Esophagus muscularis mucosa (tissue), 4 donors: ENCODE measurements around the gene RAD51C. TPM values are rescaled to one million over a fixed set of nuclear protein-coding genes. Genes with fewer than 3 reads are reported as not detected.

ENCODE experiments used
- DNase-seq: peaks from one replicate; pipeline ENCODE4 v3.0.0-alpha.2; 2017; ENCODE audit errors: extremely low spot score
- H3K27ac ChIP-seq, 4 donors: fragments of 200-600 bp; sonication (generic); replicated peaks in 1 of 4; 1 replicate in 3 of 4; 2 replicates in 1 of 4; pipeline ENCODE4 v1.5.1; 2016 to 2019; ENCODE audit warnings: mild to moderate bottlenecking in 1 of 4
- H3K27me3 ChIP-seq, 4 donors: fragments of 200-600 bp; sonication (generic); one replicate each; pipeline versions ENCODE4 v1.5.1 to v1.6.0; 2016 to 2019
- H3K36me3 ChIP-seq, 4 donors: fragments of 200-600 bp; sonication (generic); one replicate each; pipeline ENCODE4 v1.5.1; 2016 to 2019
- H3K4me1 ChIP-seq, 4 donors: fragments of 200-600 bp; sonication (generic); one replicate each; pipeline ENCODE4 v1.5.1; 2016 to 2019
- H3K4me3 ChIP-seq, 4 donors: fragments of 200-600 bp; sonication (generic); 1 replicate in 2 of 4; 2 replicates in 2 of 4; pipeline ENCODE4 v1.5.1; 2016 to 2019; ENCODE audit warnings: mild to moderate bottlenecking in 4 of 4, moderate library complexity in 1 of 4
- H3K9me3 ChIP-seq, 4 donors: fragments of 200-600 bp; sonication (generic); 1 replicate in 3 of 4; 2 replicates in 1 of 4; pipeline ENCODE4 v1.5.1; 2016 to 2019
- EP300 ChIP-seq: sonication (generic); formaldehyde crosslinking; IDR thresholded peaks from one replicate; pipeline ENCODE4 v1.6.1; 2017; ENCODE audit warnings: antibody characterized with exemption
- POLR2A ChIP-seq: fragments of 450-650 bp; IDR thresholded peaks from one replicate; pipeline ENCODE4 v1.6.1; 2017; ENCODE audit warnings: antibody characterized with exemption, moderate library complexity, mild to moderate bottlenecking, low read depth
- POLR2AphosphoS5 ChIP-seq, 2 donors: sonication (generic); formaldehyde crosslinking; IDR thresholded peaks; one replicate each; pipeline ENCODE4 v1.6.1; 2017; ENCODE audit warnings: antibody characterized with exemption in 2 of 2
- WGBS: methylation state at CpG from one replicate; pipeline ENCODE4 v1.1.5; 2018; 5-methylcytosine and 5-hydroxymethylcytosine counted together
- intact Hi-C: fragments of 100-400 bp; cut with DNase I; formaldehyde crosslinking; loops from one replicate; pipeline ENCODE4 v1.15.1; 2023
- total RNA-seq, 4 donors: library from RNA; depleted of rRNA; stranded (reverse); fragments of >200 nt; gene quantifications; one replicate each; pipeline versions ENCODE4 v1.1.0 to v1.2.1, GENCODE V29; 2016
- TF ChIP-seq, protein P1 (sequence below), 3 experiments: fragments of 200-600 bp in 2 of 3; fragments of 450-650 bp in 1 of 3; sonication (generic) in 2 of 3; IDR thresholded peaks; one replicate each; pipeline ENCODE4 v1.5.1; 2017 to 2019; ENCODE audit warnings: antibody characterized with exemption in 3 of 3, mild to moderate bottlenecking in 2 of 3, moderate library complexity in 1 of 3

RAD51C gene
- total RNA-seq, 4 donors from 2014 or later: 20.1 to 27.0 (median 21.4) TPM

DNA sequence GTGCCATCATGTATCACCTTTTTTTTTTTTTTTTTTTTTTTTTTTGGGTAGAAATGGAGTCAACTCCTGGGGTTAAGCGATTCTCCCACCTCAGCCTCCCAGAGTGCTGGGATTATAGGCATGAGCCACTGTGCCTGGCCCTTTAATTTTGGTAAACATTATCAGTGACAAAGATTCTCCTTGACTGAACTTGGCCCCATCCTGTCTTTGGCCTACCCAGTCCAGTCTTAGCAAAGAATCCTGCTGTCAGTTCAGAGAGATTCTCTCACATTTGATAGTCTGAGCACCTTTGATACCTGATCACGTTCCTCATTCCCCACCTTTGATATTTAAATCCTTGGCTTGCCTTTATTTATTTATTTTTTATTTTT is 11.5 kb downstream of the RAD51C start:
- no peak overlapping the region for H3K4me3 ChIP-seq
- no peaks in the 10 kb centered on the region for H3K27me3 ChIP-seq
- no peaks in the 10 kb centered on the region for H3K9me3 ChIP-seq
- TF ChIP-seq EP300: no peak
- TF ChIP-seq POLR2AphosphoS5 (IDR thresholded peaks at IDR 0.05): no peak
- H3K36me3 ChIP-seq: peaks cover 10 to 89% (median 65%) of the 10 kb centered on the region in 4 donors
- H3K4me1 ChIP-seq: no peaks in the 10 kb centered on the region
- intact Hi-C loops: no loop called here
- H3K27ac ChIP-seq: no peak overlapping the region
- DNase-seq: no peak
- 87% methylated on average over 2 of the region's 2 CpGs for WGBS

DNA sequence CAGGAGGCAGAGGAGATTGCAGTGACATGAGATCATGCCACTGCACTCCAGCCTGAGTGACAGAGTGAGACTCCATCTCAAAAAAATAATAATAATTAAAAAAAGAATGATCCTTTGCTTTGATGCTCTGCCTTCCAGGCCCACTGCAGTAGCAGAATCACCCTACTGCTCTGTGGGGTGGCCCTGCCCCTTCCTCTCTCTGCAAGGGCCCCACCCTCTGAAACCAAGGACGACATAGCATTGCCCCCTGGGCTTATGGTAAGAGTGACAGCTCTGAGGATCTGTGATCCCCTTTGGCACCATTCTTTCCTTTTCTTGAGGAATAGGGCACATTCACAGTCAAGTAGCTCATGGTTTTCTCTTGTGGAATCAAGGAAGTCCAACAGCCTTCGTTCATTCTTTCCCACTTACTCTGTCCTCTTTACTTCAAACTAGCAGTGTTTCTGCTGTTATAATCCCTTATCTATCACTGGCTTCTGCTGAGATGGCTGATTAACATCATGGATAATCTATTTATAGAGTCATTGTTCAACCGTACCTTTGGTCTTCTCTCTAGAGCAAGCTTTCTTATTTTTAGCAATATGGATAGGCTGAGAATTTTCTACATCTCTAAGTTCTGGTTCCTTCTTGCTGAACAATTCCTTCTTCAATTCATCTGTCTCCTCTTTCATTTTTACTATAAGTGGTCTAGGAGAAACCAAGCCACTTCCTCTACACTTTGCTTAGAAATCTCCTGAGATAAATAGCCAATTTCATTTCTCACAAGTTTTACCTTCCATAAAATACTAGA is 14.1 kb downstream of the RAD51C start:
- Histone ChIP-seq H3K4me3 (no peak overlapping the region), H3K36me3 (peaks cover 7 to 77% (median 49%) of the 10 kb centered on the region in 4 donors), H3K27me3 (no peaks in the 10 kb centered on the region), H3K4me1 (no peaks in the 10 kb centered on the region), H3K9me3 (no peaks in the 10 kb centered on the region), H3K27ac (no peak overlapping the region)
- no peak for TF ChIP-seq EP300
- TF ChIP-seq POLR2A: no peak
- TF ChIP-seq, protein P1, sequence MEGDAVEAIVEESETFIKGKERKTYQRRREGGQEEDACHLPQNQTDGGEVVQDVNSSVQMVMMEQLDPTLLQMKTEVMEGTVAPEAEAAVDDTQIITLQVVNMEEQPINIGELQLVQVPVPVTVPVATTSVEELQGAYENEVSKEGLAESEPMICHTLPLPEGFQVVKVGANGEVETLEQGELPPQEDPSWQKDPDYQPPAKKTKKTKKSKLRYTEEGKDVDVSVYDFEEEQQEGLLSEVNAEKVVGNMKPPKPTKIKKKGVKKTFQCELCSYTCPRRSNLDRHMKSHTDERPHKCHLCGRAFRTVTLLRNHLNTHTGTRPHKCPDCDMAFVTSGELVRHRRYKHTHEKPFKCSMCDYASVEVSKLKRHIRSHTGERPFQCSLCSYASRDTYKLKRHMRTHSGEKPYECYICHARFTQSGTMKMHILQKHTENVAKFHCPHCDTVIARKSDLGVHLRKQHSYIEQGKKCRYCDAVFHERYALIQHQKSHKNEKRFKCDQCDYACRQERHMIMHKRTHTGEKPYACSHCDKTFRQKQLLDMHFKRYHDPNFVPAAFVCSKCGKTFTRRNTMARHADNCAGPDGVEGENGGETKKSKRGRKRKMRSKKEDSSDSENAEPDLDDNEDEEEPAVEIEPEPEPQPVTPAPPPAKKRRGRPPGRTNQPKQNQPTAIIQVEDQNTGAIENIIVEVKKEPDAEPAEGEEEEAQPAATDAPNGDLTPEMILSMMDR (IDR thresholded peaks at IDR 0.05): no peak
- no peak for TF ChIP-seq POLR2AphosphoS5 (IDR thresholded peaks at IDR 0.05)
- 81% methylated on average over 3 of the region's 3 CpGs for WGBS
- intact Hi-C loops: no loop called here
- DNase-seq: no peak

- WGBS: 52% methylated on average over 4 of the region's 4 CpGs
- Histone ChIP-seq H3K36me3 (peaks cover 0 to 77% (median 36%) of the 10 kb centered on the region in 4 donors), H3K4me1 (no peaks in the 10 kb centered on the region), H3K4me3 (no peak overlapping the region), H3K9me3 (no peaks in the 10 kb centered on the region), H3K27me3 (no peaks in the 10 kb centered on the region), H3K27ac (no peak overlapping the region)
- TF ChIP-seq POLR2AphosphoS5 (IDR thresholded peaks at IDR 0.05) (no peak), EP300 (no peak), POLR2A (no peak)
- TF ChIP-seq, protein P1 (IDR thresholded peaks at IDR 0.05): peak; percentile 47 to 66 (median 57)
- intact Hi-C loops: loop anchor here (5.0 kb wide), 1 partner anchor 296 kb away; no protein-coding TSS in a partner anchor
- DNase-seq: no peak
These were observed 18.6 kb downstream of the RAD51C start for GRCh38 chr17:58710948-58711552.

DNA sequence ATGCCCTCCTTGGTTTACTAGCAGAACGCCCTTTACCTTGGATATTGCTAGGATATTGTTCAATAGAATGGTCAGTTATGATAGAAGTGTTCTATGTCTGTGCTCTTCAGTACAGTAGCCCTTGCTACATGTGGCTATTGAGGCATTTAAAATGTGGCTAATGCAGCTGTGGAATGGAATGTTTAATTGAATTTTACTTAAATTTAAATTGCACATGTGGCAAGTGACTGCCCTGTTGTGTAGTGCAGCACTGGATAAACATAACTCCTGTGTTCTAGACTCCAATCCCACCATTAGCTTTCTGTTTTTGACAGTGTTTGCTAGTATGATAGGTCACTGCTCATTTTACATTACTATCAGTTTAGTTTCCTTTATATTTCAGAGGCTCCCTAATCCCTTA is 29.9 kb downstream of the RAD51C start:
- DNase-seq: no peak
- Histone ChIP-seq H3K27me3 (no peaks in the 10 kb centered on the region), H3K27ac (no peak overlapping the region), H3K4me3 (no peak overlapping the region), H3K4me1 (no peaks in the 10 kb centered on the region), H3K9me3 (no peaks in the 10 kb centered on the region), H3K36me3 (peaks cover 16 to 75% (median 31%) of the 10 kb centered on the region in 4 donors)
- WGBS: 100% methylated on average over 1 of the region's 1 CpG
- intact Hi-C loops: no loop called here
- TF ChIP-seq, protein P1 (IDR thresholded peaks at IDR 0.05): no peak
- no peak for TF ChIP-seq POLR2AphosphoS5 (IDR thresholded peaks at IDR 0.05)
- TF ChIP-seq EP300: no peak
- TF ChIP-seq POLR2A: no peak

GRCh38 chr17:58722696-58723095 is 30.3 kb downstream of the RAD51C start:
- intact Hi-C loops: no loop called here
- Histone ChIP-seq H3K4me3 (no peak overlapping the region), H3K36me3 (peaks cover 16 to 71% (median 30%) of the 10 kb centered on the region in 4 donors), H3K4me1 (no peaks in the 10 kb centered on the region), H3K27ac (no peak overlapping the region), H3K27me3 (no peaks in the 10 kb centered on the region), H3K9me3 (no peaks in the 10 kb centered on the region)
- TF ChIP-seq POLR2AphosphoS5 (IDR thresholded peaks at IDR 0.05) (no peak), EP300 (no peak), POLR2A (no peak)
- no peak for DNase-seq
- 98% methylated on average over 2 of the region's 2 CpGs for WGBS
